Coronary artery (tissue), 2 donors: ENCODE data around the gene PRSS56.

Source experiments
- DNase-seq: peaks from one replicate; pipeline ENCODE4 v3.0.0-alpha.2; 2017; ENCODE audit warnings: low spot score
- H3K27ac ChIP-seq, 2 donors: fragments of 200-600 bp; sonication (generic); one replicate each; pipeline ENCODE4 v1.5.1; 2016 to 2019
- H3K4me3 ChIP-seq: fragments of 200-600 bp; sonication (generic); 2 replicates; pipeline ENCODE4 v1.5.1; 2016; ENCODE audit warnings: mild to moderate bottlenecking, moderate library complexity
- CTCF ChIP-seq: fragments of 200-600 bp; sonication (generic); IDR thresholded peaks from one replicate; pipeline ENCODE4 v1.5.1; 2019; ENCODE audit warnings: antibody characterized with exemption

PRSS56 gene

DNA sequence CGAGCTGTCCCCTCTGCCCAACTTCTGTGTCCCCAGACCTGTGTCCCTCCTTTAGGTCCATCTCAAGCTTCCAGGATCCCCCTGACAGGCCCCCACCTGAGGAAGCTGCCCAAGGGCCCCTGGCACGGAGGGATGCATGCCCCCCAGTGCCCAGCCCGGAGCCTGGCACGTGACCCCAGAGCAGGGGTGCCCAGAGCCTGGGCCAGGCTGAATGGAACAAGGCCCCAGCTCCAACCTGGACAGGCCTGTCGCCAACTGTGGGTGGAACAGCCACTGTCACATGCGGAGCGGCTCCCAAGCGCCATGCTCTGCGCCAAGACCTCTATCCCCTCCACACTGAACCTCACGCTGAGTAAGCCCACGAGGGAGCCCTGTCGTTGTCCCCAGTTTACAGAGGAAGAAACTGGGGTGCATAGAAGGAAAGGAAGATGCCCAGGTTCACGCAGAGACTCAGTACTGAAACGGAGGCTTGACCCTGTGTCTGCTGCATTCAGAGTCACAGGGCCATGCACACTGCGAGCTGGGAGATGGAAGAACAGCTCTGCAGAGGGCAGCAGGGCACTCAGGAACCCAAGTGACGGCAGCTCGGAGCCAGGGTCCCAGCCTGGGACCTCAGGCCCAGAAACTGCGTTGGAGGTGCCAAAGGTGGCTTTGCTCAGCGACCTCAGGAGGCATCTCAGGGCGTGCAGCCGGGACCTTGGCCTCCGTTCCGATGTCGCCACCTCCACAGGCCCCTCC, 27.1 kb upstream of the PRSS56 start:
- H3K4me3 ChIP-seq: no peak overlapping the region
- H3K27ac ChIP-seq: no peak overlapping the region
- TF ChIP-seq CTCF: no peak
- DNase-seq: no peak

GRCh38 chr2:232493701-232494474, 26.3 kb upstream of the PRSS56 start:
- TF ChIP-seq CTCF: no peak
- DNase-seq: no peak
- no peak overlapping the region for H3K4me3 ChIP-seq
- H3K27ac ChIP-seq: no peak overlapping the region

- DNase-seq: no peak
- Histone ChIP-seq H3K4me3 (no peak overlapping the region), H3K27ac (no peak overlapping the region)
- no peak for TF ChIP-seq CTCF
Observed at GRCh38 chr2:232494542-232494941, 25.6 kb upstream of the PRSS56 start.

DNA sequence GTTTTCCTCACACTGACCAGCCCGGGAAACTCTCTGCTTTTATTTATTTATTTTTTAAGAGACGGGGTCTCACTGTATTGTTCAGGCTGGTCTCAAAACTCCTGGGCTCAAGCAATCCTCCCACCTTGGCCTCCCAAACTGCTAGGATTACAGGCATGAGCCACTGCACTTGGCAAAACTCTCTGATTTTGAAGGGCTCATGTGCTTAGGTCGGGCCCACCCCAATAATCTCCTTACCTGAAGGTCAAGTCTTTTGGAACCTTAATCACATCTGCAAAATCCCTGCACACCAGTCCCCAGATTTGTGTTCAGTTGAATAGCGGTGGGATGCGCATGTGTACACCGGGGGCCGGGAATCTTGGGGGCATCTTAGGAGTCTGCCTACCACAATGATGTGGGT, 24.9 kb upstream of the PRSS56 start:
- H3K4me3 ChIP-seq: no peak overlapping the region
- TF ChIP-seq CTCF: no peak
- no peak overlapping the region for H3K27ac ChIP-seq
- DNase-seq: no peak

- no peak overlapping the region for H3K4me3 ChIP-seq
- H3K27ac ChIP-seq: no peak overlapping the region
- TF ChIP-seq CTCF: no peak
- no peak for DNase-seq
Observed at GRCh38 chr2:232496501-232497270, 23.5 kb upstream of the PRSS56 start.

- TF ChIP-seq CTCF: no peak
- DNase-seq: no peak
- Histone ChIP-seq H3K27ac (no peak overlapping the region), H3K4me3 (no peak overlapping the region)
Observed at GRCh38 chr2:232497348-232497747, 22.8 kb upstream of the PRSS56 start.
